T-helper 1 cell (primary cell): ENCODE data around the gene IGF2R.

Source experiments
- DNase-seq, 5 donors: peaks; one replicate each; pipeline ENCODE4 v3.0.0-alpha.2; 2012 to 2020

IGF2R gene

DNA sequence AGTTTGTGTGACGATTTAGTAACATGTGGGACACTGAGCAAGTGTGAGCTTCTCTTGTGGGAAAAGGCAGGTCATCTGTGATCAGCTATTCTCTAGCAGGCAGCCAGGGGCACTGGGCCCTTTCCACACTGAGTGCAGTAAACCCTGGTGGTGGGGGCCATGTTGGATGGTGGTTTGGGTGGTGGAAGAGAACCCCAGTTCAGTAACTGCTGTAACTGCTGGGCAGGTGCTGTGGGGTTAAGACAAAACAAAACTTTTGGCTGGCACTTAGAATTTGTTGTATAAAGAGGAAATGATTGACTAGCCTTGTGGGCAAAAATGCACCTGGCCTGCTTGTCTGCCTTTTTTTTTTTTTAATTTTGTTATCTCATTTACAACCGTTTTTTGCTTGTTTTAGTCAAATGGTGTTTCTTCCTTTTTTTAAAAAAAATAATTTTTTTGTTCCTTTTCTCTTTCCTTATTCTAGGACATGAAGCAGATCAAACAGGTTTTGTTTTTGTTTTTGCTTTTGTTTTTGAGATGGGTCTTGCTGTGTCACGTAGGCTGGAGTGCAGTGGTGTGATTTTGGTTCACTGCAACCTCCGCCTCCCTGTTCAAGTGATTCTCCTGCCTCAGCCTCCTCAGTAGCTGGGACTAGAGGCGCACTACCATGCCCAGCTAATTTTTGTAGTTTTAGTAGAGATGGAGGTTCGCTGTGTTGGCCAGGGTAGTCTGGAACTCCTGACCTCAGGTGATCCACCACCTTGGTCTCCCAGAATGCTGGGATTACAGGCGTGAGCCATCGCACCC, 59.8 kb downstream of the IGF2R start:
- DNase-seq, result peak in 1 of 5 donors; percentile 36

DNA sequence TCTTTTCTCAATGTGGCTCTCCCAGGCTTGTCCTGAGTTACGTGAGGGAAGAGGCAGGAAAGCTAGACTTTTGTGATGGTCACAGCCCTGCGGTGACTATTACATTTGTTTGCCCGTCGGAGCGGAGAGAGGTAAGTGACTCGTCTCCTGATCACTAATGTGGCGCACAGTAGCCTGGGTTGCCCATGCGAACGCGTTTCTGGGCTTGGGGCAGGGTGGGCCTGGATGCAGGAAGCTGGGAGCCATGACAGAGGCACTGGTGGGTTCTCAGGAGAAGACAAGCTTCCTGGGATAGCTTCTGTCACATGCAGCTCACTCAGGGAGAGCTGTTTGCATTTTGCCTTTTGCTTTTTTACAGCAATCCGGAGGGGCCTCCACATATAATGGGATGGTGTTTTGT, 60.6 kb downstream of the IGF2R start:
- no peak for DNase-seq

DNA sequence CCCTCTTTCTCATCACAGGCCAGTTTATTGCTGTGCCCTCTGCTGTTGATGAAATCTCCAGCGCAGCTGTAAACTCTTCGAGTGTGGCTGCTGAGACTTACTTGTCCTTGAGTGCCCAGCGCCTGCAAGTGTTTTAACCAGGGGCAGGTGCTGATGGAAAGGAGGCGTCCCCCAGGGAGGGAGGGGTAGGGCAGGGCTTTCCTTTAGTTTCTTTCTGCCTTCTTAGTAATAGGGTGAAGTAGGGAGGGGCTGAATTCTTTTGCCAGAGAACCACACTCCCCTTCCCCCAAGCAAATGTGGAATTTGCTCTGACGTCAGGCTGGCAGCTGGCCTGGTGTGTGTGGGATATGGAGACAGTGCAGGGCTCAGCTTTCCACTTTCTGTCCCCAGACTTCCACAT, 61.2 kb downstream of the IGF2R start:
- no peak for DNase-seq

DNA sequence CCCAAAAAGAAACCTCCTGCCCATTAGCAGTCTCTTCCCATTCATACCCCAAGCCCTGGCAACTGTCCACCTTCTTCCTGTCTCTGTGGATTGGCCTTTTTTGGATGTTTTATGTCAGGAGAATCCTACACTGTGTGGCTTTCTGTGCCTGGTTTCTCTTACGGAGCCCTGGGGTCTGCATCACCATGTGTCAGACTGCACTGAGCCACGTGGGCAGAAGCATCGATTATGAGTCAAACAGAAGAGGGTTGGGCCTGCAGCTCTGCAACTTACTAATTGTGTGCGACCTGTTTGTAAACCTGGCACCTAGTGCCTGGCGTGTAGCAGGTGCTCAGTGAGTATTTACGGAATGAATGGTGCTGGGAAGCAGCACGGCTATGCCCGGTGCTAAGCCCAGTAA, 62.6 kb downstream of the IGF2R start:
- DNase-seq, result no peak

DNA sequence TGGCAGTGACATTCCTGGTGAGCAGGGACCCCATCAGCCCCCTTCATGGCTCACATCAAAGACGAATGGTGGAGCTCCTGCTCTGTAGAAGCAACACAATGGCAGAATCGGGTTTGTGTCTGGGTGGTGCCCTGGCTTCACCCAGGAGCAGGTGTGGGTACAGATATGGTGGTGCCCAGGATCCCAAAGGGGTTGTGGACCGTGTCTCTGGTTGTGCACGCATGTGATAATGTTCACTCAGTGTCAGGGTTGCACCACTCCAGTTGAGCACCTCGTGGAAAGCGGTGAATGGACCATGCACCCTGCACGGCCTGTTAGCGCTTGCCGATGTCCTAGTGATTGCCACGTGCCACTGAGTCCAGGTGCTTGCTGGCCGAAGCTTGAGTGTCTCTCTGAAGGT, 63.0 kb downstream of the IGF2R start:
- no peak for DNase-seq

DNA sequence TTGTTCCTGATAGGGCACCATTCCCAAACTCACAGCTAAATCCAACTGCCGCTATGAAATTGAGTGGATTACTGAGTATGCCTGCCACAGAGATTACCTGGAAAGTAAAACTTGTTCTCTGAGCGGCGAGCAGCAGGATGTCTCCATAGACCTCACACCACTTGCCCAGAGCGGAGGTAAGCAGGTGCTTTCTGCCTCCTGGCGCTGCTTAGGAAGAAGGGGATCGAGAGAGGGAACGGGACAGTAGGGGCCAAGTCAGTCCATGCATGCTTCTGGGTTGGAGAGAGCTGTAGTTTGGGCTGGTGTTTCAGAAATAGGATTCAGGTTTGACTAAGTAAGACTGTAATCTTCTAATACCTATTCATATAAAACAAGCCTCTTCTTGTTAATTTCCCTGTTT, 63.7 kb downstream of the IGF2R start:
- DNase-seq, result no peak

DNA sequence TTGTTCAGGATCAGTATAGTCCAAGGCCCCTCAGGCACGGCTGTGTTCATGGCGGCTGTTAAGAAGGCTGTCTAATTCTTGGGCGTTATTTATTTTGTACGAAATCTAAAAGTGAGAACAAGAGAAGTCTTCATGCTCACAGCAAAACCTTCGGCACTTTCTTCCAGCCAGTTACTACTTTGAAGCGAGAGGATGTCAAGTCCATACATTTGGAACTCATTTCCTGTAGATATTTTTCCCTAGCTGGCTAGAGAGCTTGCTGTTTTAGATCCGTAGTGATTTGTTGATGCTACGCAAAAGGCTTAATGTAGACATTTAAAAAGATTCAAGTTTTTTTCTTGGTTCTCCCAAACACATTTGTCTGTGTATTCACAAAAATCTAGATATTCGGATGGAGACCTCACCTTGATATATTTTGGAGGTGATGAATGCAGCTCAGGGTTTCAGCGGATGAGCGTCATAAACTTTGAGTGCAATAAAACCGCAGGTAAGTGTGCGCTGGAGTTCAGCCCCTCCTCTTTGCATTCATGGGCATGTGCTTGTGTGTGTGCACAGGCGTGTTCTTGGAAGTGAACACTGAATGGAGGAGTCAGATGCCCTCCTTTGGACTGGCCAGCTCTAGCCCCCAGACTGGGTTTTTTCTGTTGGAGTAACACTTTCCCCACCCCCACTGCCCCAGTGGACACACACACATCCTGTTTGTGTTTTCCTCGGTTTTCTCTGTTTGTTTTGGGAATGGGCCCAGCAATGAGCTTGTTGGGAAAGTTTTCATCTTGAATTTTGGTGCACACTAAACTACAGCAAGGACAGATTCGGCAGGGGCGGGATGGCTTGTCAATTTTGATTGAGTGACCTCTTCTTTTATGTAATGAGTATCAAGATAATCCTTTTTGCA, 65.4 kb downstream of the IGF2R start:
- DNase-seq, result no peak

DNA sequence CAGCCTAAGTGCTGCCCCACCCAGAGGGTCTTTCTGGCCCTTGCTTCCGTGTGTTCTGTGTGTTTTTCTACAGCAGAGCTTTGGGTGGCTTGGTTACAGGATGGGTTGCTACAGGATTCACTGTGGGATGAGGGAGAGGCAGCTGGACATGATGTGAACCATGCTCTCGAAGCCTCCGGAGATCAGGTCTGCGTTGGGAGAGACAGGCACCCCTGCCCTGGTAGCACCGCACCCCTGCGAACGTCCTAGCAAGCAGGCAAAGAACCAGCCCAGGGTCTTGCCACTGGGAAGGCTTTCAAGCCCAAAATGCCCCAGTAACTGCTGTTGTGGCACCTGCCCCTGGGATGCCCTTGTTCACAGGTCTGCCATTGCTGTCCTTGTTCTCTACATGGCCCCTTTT, 66.4 kb downstream of the IGF2R start:
- no peak for DNase-seq

DNA sequence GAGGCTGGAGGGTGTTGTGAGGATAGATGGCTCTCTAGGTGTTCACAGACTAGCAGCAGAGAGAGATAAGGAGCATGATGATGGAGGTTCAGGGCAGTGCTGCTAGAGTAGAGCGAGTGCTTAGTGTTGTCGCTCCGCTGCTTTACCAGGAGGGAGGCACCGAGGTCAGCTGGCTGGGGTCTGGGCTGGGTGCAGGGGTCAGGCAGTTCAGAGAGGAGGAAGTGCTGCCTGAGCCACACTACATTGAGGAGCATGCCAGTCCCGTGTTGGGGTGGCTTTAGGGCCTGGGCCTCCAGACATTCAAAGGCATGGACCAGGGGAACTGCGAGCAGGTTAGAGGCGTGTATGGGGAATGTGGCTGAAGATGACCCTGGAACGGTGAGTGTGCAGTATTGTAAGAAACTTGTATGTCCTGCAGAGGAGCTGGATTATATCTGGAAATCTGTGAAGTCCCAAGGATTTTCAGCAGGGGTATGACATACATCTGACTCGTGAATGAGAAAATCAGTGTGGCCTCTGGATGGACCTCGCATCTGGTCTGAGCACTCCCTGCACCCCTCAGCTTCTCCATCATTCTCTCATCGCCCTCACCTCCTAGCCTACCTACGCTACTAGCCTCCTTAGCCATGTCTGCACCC, 66.9 kb downstream of the IGF2R start:
- no peak for DNase-seq

DNA sequence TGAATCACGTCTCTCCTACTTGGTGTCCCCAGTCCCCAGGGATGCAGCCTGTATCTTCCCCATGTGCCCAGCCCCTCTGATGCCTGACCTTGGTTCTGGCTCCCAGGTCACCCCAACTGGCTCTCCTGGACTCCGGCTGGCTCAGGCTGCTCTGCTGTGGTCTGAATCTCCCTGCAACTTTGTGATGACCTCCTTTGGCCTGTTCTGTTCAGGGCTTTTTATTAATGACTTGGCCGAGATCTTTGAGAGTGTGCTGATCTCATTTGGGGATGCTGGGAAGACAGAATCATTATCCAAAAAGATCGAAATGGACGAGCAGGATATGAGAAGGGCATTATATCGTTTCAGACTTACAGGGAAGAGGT, 67.4 kb downstream of the IGF2R start:
- no peak for DNase-seq

DNA sequence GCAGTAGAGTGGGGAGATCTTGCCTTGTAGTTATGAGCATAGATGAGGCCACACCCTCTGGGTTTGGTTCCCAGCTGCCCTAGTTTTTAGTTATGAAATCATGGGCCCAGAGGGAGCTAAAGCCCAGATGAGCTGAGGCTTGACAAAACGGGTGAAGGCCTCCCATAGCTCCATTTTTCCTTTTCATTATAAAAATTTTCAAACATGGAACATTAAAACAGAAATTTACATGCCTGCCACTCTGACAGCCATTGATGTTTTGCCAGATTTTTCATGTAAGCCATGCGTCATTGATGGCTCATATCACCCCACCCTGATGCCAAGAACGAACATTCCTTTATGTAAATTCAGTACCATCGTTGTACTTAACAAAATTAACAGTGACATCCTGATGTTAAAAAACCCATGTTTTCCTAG, 67.9 kb downstream of the IGF2R start:
- DNase-seq, result no peak

DNA sequence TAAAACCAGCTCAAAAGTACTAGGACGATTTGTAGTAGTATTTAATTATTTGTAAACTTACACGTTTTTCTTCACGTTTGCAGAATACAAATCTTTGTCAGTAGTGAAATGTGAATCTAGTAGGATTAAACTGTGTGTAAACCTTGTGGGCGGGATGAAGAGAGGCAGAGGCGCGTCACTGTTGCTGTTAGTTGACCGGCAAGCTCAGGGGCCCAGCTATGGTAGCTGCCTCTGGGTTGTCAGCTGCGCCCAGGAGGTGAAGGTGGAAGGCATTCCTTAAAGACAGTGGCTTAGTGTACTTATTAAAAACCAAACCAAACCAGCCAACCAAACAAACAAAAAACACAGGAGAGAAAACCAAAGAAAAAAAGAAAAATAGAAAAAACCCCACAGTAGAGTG, 69.6 kb downstream of the IGF2R start:
- no peak for DNase-seq

DNA sequence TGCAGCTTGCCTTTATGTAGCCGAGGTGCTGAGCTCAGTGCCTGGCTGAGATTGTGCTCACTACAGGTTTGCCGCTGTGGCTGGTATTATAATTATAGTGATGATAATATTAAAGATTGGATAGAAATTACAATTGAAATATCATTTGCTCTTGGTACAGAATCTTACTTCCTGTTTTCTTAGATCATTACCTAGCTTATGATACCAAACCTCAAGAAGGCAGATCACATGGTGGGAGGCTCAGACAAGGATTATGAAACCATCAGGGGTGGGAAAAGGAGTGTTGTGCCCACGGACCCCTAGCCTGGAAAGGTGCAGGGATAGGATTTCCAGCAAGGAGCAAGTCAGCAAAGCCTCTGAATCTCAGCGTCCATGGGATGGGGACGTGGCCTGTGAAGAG, 70.6 kb downstream of the IGF2R start:
- no peak for DNase-seq

DNA sequence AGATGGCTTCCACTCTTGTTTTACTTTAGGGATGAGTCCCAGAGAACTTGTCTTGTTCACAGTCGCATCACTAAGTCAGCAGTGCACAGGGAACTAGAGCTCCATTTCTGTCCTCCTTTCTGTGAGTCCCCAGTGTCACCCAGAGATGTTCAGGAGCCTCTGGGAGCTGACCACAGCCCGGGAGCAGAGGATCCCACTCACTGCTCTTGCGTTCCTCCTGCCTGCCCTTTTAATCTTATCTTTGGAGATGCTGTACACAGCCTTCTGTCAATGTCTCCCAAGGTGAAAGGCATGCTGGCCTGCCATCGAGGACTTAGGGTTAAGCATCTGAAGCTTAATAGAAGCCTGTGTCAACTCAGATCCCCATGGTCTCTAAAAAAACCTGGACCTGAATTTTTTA, 71.2 kb downstream of the IGF2R start:
- no peak for DNase-seq

DNA sequence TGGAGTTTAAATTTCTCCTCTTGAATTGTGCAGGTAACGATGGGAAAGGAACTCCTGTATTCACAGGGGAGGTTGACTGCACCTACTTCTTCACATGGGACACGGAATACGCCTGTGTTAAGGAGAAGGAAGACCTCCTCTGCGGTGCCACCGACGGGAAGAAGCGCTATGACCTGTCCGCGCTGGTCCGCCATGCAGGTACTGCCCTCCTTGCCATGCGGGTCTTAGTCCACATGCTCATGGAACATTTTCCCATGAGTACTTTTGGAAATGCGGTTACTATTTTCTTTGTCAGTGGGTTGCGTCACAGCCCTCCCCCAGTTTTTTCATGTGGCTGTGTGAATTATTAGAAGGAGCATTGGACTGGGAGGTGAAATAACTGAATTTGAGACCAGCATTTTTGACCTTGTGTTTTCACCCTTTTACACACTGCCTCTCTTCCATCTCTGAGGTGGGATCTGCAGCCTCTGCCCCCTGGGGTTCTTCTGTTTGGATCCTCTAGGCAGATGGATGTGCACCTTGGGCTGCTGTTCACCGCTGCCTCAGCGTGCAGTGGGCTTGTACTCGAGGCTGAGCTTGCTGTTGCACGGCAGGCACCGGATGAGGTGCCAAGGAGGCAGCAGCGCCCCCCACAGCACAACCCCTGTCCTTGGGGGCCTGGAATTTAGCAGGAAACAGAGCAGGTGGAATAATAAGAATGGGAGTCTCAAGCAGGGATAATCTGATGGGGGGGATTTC, 71.8 kb downstream of the IGF2R start:
- DNase-seq, result no peak

DNA sequence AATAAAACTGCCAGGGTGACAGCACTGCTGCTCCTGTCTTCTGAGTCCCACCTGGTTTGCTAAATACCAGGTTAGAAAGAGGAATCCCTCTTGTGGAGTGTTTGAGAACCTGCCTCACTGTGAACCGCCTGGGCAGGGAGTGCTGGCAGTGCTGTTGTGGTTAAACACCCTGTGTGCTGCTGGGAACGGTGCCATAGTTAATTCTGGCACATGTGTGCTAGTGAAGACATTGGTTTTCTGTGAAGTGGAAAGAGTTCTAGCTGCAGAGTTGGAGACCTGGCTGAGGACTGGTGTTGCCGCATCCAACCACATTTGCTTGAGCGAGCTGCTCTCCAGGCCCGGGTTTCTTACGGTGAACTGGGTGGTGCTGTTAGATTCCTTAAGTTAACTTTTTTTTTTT, 72.7 kb downstream of the IGF2R start:
- no peak for DNase-seq

DNA sequence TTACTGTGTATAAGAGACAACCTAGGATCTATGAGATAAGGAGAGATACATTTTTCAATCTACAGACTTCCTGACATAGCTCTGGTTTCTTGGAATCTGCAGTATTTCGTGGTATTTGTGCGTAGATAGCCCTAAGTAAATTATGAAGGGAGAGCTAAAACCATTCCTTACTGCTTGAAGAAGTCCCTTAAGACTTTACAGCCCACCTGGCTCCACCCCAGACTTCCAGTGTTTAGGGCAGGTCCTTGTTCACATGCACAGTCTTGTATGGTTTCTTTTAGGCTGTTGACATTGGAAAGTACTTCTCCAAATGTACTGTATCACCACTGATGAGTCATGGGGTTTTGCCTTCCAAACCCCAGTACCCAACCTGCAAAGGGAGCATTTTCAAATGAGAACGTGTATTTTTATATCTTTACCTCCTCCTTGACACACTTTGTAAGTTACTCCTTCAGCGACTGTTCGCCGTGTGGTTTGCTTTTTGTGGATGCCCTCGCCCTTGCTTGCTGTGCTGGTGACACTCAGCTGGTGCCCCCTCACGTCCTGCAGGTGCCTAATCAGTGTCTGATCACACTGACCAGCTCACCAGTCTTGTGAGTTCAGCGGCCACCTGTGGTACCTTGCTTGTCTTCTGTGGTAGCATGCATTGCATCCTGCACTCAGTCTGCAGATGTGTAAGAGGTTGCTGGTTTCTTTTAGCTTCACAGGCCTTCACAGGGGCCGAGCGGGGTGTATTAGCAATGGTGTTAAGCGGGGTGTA, 73.3 kb downstream of the IGF2R start:
- DNase-seq, result no peak

DNA sequence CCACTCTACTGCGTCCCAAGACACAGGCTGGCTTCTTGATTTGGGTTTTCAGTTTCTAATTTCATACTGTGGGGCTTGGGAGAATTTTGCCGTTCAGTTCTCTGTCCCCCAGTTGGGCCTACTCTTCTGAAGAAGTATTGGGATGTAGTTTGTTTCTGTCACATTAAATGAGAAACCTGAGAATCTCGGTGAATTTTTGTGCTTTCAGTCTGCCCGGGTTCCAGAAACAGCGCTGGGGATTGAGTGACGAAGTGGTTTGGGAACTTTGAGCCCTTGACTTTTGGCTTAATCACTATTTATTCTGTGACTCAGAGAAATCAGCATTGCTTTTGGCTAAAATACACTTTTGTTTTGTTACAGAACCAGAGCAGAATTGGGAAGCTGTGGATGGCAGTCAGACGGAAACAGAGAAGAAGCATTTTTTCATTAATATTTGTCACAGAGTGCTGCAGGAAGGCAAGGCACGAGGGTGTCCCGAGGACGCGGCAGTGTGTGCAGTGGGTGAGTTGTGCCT, 74.0 kb downstream of the IGF2R start:
- no peak for DNase-seq

DNA sequence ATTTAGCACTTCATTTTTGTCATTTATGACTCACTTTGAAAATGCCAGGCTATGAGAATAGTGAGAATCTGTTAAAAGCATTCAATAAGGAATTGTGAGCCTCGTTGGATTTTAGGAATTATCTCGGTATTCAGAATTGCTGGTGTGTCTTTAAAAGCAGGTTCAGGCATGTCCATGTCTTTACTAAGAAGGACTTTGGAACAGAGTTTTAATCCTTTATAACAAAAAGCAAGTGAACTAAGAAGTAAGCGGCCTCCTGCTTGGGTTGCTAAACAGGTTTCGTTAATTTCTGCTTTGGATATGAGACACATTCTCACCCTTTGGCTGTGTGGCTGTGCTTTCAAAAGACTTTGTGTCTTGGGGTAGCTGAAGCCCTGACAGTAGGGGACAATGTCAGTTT, 74.9 kb downstream of the IGF2R start:
- no peak for DNase-seq

DNA sequence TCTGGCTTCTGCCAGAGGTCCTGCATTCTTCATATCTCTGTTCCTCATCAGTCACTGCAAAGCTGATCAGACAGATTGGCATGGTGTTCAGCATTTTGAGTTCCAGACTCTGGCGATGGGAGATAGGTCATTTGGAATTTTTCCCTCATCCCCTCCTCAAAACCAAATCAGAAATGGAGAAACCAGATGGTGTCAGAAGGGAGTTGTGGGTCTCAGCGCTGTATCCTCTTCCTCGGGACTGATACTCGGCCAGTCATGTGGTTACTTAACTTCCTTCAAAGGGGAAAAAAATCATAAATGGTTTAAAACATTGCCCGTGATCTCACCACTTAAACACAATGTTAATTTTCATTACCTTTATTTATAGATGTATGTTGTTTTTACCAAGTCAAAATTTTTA, 75.8 kb downstream of the IGF2R start:
- DNase-seq, result no peak

DNA sequence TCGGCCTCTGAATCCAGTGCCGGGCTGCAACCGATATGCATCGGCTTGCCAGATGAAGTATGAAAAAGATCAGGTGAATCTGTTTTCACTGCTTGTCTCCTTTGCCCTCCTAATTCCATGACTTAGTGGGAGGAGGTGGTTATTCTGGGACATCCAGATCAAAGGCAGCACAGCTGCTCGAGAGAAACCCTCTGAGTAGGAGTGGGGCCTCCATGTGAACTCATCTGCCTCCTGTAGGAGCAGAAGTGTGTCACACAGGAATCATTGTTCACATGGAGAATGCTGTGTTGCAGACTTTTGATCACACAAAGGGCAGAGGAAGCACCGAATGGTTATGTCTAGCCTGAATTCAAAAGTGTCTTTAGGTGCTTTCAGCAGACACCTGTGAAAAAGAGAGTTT, 79.6 kb downstream of the IGF2R start:
- DNase-seq, result no peak

DNA sequence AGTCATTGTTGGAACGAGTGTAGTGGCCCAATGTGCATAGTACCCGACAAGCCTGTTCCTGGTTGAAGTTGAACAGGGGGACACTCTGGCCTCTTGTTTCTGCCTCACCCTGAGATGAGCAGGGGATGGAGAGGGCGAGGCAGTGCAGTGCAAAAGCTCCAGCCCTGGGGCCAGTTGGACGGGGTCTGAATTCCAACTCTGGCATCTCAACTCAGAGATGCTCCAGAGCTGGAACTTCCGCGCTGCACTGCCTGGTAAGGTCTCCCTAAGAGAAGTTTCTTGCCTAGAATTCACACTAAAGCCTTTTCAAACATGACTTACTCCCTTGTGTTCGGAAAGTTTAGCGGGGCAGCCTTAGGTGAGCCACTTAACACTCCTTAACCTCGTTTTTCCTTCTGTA, 80.5 kb downstream of the IGF2R start:
- DNase-seq, result no peak
